ENCODE results near the gene MALRD1.

The MALRD1 gene

GRCh38 chr10:19048891-19049290 lies 290 bp downstream of the MALRD1 start:
- no peak for TF ChIP-seq CTCF (IDR thresholded peaks at IDR 0.05; ENCODE audit: low read depth, low read length, missing control alignments)
- in situ Hi-C loops (cut with HindIII; ENCODE audit: low sequenced_read_pairs): no loop called here
- no peak for DNase-seq (ENCODE audit: low read depth)
- no peak overlapping the region for H3K4me3 ChIP-seq (ENCODE audit: low read depth, low read length)

GRCh38 chr10:19049567-19049966 lies 966 bp downstream of the MALRD1 start:
- H3K4me3 ChIP-seq (ENCODE audit: low read depth, low read length): no peak overlapping the region
- no peak for DNase-seq (ENCODE audit: low read depth)
- TF ChIP-seq CTCF (IDR thresholded peaks at IDR 0.05; ENCODE audit: low read depth, low read length, missing control alignments): no peak
- in situ Hi-C loops (cut with HindIII; ENCODE audit: low sequenced_read_pairs): no loop called here

DNA sequence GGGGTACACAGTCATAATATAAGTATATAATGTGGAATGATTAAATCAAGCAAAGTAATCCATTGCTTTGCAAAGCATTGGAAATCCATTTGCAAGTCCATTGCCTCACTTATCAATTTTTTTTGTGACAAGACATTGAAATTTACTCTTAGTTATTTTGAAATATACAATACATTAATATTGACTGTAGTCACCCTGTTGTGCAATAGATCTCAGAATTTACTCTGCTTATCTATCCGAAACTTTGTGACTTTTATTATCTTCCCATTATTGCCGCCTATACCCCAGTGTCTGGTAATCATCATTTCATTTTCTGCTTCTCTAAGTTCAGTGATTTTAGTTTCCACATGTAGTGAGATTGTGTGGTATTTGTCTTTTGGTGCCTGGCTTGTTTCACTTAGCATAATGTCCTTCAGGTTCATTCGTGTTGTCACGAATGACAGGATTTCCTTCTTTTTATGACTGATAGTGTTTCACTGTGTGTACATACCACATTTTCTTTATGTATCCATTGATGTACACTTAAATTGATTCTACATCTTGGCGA lies 5.8 kb downstream of the MALRD1 start:
- H3K4me3 ChIP-seq (ENCODE audit: low read depth, low read length): no peak overlapping the region
- TF ChIP-seq CTCF (IDR thresholded peaks at IDR 0.05; ENCODE audit: low read depth, low read length, missing control alignments): no peak
- DNase-seq (ENCODE audit: low read depth): no peak
- in situ Hi-C loops (cut with HindIII; ENCODE audit: low sequenced_read_pairs): no loop called here

- no peak overlapping the region for H3K4me3 ChIP-seq (ENCODE audit: low read depth, low read length)
- in situ Hi-C loops (cut with HindIII; ENCODE audit: low sequenced_read_pairs): no loop called here
- no peak for TF ChIP-seq CTCF (IDR thresholded peaks at IDR 0.05; ENCODE audit: low read depth, low read length, missing control alignments)
Observed at GRCh38 chr10:19058046-19058445, 9.4 kb downstream of the MALRD1 start.

GRCh38 chr10:19063986-19064385 lies 15.4 kb downstream of the MALRD1 start:
- DNase-seq (ENCODE audit: low read depth): no peak
- no peak overlapping the region for H3K4me3 ChIP-seq (ENCODE audit: low read depth, low read length)
- in situ Hi-C loops (cut with HindIII; ENCODE audit: low sequenced_read_pairs): no loop called here
- TF ChIP-seq CTCF (IDR thresholded peaks at IDR 0.05; ENCODE audit: low read depth, low read length, missing control alignments): no peak

More at GRCh38 chr10:19058046-19058445, 9.4 kb downstream of the MALRD1 start:
- no peak for DNase-seq (ENCODE audit: low read depth)

DNA sequence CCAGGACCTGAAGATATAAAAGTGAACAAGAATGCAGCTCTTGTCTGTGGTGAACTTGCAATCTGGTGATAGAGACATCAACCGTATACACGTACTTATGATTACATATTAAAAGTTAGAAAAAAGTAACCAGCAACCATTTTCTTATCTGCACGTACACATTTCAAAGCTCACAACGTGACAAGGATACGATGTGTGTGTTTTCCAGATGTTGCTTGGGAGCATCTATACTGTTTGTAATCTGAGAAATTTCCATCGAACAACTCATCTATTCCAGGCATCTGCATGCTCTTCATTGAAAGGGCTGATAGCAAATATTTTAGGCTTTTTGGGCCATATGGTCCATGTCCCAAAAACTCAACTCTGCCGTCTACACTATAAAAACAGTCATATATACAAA lies 23.3 kb downstream of the MALRD1 start:
- in situ Hi-C loops (cut with HindIII; ENCODE audit: low sequenced_read_pairs): no loop called here
- TF ChIP-seq CTCF (IDR thresholded peaks at IDR 0.05; ENCODE audit: low read depth, low read length, missing control alignments): no peak
- DNase-seq (ENCODE audit: low read depth): no peak
- H3K4me3 ChIP-seq (ENCODE audit: low read depth, low read length): no peak overlapping the region

DNA sequence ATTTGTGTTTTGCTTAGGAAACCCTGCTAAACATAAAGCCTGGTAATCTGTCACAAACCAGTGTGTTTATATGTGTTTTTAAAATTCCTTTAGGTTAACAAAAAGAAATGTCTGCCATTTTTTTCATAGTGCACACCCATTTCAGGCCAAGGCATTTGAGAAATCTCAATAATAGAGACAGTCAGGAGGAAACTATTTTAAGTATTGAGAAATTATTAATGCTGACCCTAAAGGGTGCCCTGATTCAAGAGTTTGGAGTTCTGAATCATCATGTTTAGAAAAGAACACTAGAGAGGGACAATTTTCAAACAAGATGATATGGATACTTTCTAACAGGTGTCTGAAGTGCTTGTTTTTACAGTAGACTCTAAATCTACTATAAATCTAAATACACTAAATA lies 28.7 kb downstream of the MALRD1 start:
- in situ Hi-C loops (cut with HindIII; ENCODE audit: low sequenced_read_pairs): no loop called here
- no peak for DNase-seq (ENCODE audit: low read depth)
- no peak overlapping the region for H3K4me3 ChIP-seq (ENCODE audit: low read depth, low read length)
- no peak for TF ChIP-seq CTCF (IDR thresholded peaks at IDR 0.05; ENCODE audit: low read depth, low read length, missing control alignments)
